ENCODE data around the gene FBLN5. TPM values are rescaled to one million over a fixed set of nuclear protein-coding genes. Genes with fewer than 3 reads are reported as not detected.

Gene FBLN5, protein sequence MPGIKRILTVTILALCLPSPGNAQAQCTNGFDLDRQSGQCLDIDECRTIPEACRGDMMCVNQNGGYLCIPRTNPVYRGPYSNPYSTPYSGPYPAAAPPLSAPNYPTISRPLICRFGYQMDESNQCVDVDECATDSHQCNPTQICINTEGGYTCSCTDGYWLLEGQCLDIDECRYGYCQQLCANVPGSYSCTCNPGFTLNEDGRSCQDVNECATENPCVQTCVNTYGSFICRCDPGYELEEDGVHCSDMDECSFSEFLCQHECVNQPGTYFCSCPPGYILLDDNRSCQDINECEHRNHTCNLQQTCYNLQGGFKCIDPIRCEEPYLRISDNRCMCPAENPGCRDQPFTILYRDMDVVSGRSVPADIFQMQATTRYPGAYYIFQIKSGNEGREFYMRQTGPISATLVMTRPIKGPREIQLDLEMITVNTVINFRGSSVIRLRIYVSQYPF
- total RNA-seq, result 38.9 and 61.1 TPM in 2 replicates

GRCh38 chr14:91947475-91948184, at the start of gene FBLN5:
TSS of gene FBLN5 (minus strand) at chr14:91947694. CDS start at chr14:91947229, 465 bp downstream.

DNA sequence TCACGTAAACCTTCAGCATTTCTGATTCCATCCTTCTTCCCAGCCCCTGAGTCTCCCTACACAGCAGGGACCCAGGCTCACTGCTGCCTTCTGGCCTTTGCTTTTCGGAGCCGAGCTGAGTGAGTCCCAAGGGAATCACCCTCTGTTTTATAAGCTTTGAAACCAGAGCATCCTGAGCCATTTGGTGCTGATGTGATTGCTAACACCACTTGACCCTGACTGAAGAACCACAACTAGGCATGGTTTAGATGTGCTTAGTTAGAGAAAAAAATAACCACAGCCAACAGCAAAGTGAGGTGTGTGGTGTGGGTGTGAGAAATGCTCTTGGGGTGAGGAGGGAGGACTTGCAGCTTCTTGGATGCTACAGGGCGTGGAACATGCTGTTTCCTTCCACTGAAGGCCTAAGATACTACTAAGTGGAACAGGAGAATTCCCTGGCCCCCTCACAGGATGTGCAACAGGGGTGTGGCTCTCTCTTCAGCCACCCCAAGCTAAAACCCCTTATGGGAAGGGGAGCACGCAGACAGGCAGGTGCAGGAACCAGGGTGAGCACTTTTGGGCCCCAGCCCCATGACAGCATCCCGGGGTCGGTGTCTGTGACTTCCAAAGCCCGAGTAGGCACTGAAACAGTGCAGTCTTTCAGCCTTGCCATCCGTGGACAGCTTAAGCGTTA, 80.0 kb downstream of the FBLN5 start, which contains the start of gene TC2N:
TSS of gene TC2N (minus strand) at position 221 of the 673 bp plus-strand sequence. CDS start 53,767 bp downstream, outside the sequence.

Other genes starting within 250 kb of the FBLN5 start
- gene CATSPERB, start 215.6 kb downstream of the FBLN5 start, total RNA-seq, result not detected in 2 replicates
- gene TC2N, start 80.2 kb downstream of the FBLN5 start, total RNA-seq, result under 0.01 and 0.14 TPM in 2 replicates
- 24.9 and 29.5 TPM in 2 replicates for gene TRIP11, start 92.4 kb upstream of the FBLN5 start, total RNA-seq
- gene ATXN3, start 158.9 kb upstream of the FBLN5 start, total RNA-seq, result 18.3 and 26.5 TPM in 2 replicates
- 79.2 and 87.8 TPM in 2 replicates for gene NDUFB1, start 174.0 kb upstream of the FBLN5 start, total RNA-seq
- 28.0 and 45.8 TPM in 2 replicates for gene CPSF2, start 174.3 kb upstream of the FBLN5 start, total RNA-seq

Data from placental pericyte (primary cell).